Adrenal gland (tissue), 12 donors: ENCODE measurements around the gene MUTYH. TPM values are rescaled to one million over a fixed set of nuclear protein-coding genes. Genes with fewer than 3 reads are reported as not detected.

Source experiments
- DNase-seq, 7 donors: peaks; one replicate each; pipeline ENCODE4 v3.0.0-alpha.2; 2019 to 2020
- H3K27ac ChIP-seq, 5 donors: fragments of 200-600 bp; sonication (generic) in 4 of 5; 1 replicate in 3 of 5; 2 replicates in 2 of 5; pipeline versions ENCODE4 v1.5.1 to v1.8.0; 2016 to 2020; ENCODE audit warnings: mild to moderate bottlenecking in 1 of 5
- H3K27me3 ChIP-seq: fragments of 200-600 bp; 2 replicates; pipeline ENCODE4 v1.8.0; 2021
- H3K36me3 ChIP-seq, 2 donors: fragments of 200-600 bp; replicated peaks in 1 of 2; 1 replicate in 1 of 2; 2 replicates in 1 of 2; pipeline versions ENCODE4 v1.5.1 to v1.8.0; 2018 to 2022
- H3K4me1 ChIP-seq, 2 donors: fragments of 200-600 bp; replicated peaks in 1 of 2; 1 replicate in 1 of 2; 2 replicates in 1 of 2; pipeline versions ENCODE4 v1.5.1 to v1.8.0; 2018 to 2021
- H3K4me3 ChIP-seq, 4 donors: fragments of 200-600 bp; sonication (generic) in 3 of 4; one replicate each; pipeline ENCODE4 v1.5.1; 2016 to 2018
- H3K9me3 ChIP-seq, 3 donors: fragments of 200-600 bp; sonication (generic) in 1 of 3; replicated peaks in 1 of 3; 1 replicate in 2 of 3; 2 replicates in 1 of 3; pipeline versions ENCODE4 v1.5.1 to v1.8.0; 2016 to 2021
- POLR2A ChIP-seq, 2 donors: fragments of 450-650 bp; IDR thresholded peaks; one replicate each; pipeline ENCODE4 v1.6.1; 2017; ENCODE audit warnings: antibody characterized with exemption in 2 of 2, mild to moderate bottlenecking in 2 of 2, moderate library complexity in 1 of 2
- WGBS, 4 donors: extraction: QIAGEN DNeasy Blood & Tissue Kit in 2 of 4; methylation state at CpG; one replicate each; pipeline versions ENCODE4 v1.1.5 to v1.1.7; 2013 to 2017; 5-methylcytosine and 5-hydroxymethylcytosine counted together
- intact Hi-C, 2 donors: fragments of 100-400 bp; cut with DNase I; formaldehyde crosslinking; loops; one replicate each; pipeline versions ENCODE4 v1.14.1 to v1.15.0; 2022 to 2023
- polyA plus RNA-seq, 3 donors: library from polyadenylated mRNA; stranded (reverse); fragments of 200-250 nt in 2 of 3; fragments of 350-450 nt in 1 of 3; fragmentation: Illumina TruSeq in 1 of 3; extraction: RNeasy Lipid Tissue Mini Kit (QIAGEN cat#74804) in 1 of 3; gene quantifications; one replicate each; pipeline ENCODE4 v1.2.3, GENCODE V29; 2013 to 2014
- total RNA-seq, 9 donors: library from RNA; depleted of rRNA in 4 of 9; stranded (reverse); fragments of >200 nt in 4 of 9; fragments of 120-200 nt in 1 of 9; fragmentation: NEBNext Ultra II Directional in 1 of 9; extraction: Animal tissue kit (Norgen Biotek cat#: 25700) in 1 of 9; gene quantifications; one replicate each; pipeline versions ENCODE4 v1.1.0 to v1.2.4, GENCODE V29; 2013 to 2023
- TF ChIP-seq, protein P1 (sequence below), 6 experiments: fragments of 450-650 bp in 4 of 6; fragments of 200-600 bp in 2 of 6; sonication (generic) in 1 of 6; IDR thresholded peaks; 1 replicate in 5 of 6; 2 replicates in 1 of 6; pipeline versions ENCODE4 v1.5.1 to v1.8.0; 2016 to 2021; ENCODE audit warnings: antibody characterized with exemption in 6 of 6, mild to moderate bottlenecking in 2 of 6, moderate library complexity in 1 of 6
- donor health status: healthy with polysubstance abuse.
- donor health status: Bipolar disorder and iron deficiency.
- donor health status: DM: yes; HTN: yes; CAD: no.
- donor health status: DM: no; HTN: no; CAD: no.
- donor health status: DM: no; HTN: no; CAD: no.
- donor health status: DM: yes; HTN: yes; CAD: no.

The MUTYH gene
- total and polyA plus RNA-seq, 12 donors = 9.8 to 60.7 (median 22.2) TPM

GRCh38 chr1:45359882-45360513 is 19.8 kb upstream of the MUTYH start:
- H3K4me1 ChIP-seq = peaks cover 3 to 20% of the 10 kb centered on the region in 2 donors
- DNase-seq = peak; percentile 66 to 90 (median 76)
- no peaks in the 10 kb centered on the region for H3K27me3 ChIP-seq
- no peak for TF ChIP-seq POLR2A (IDR thresholded peaks at IDR 0.05)
- TF ChIP-seq, protein P1, sequence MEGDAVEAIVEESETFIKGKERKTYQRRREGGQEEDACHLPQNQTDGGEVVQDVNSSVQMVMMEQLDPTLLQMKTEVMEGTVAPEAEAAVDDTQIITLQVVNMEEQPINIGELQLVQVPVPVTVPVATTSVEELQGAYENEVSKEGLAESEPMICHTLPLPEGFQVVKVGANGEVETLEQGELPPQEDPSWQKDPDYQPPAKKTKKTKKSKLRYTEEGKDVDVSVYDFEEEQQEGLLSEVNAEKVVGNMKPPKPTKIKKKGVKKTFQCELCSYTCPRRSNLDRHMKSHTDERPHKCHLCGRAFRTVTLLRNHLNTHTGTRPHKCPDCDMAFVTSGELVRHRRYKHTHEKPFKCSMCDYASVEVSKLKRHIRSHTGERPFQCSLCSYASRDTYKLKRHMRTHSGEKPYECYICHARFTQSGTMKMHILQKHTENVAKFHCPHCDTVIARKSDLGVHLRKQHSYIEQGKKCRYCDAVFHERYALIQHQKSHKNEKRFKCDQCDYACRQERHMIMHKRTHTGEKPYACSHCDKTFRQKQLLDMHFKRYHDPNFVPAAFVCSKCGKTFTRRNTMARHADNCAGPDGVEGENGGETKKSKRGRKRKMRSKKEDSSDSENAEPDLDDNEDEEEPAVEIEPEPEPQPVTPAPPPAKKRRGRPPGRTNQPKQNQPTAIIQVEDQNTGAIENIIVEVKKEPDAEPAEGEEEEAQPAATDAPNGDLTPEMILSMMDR (IDR thresholded peaks at IDR 0.05) = peak; percentile 69 to 91 (median 76)
- H3K36me3 ChIP-seq = no peaks in the 10 kb centered on the region
- intact Hi-C loops = loop anchor here (5.0 kb wide), 3 partner anchors 132 to 212 kb away; partner anchors contain the start of gene TESK2 (in 1 of the 2)
- H3K9me3 ChIP-seq = no peaks in the 10 kb centered on the region
- peak overlapping the region in 2 of 5 donors; percentile 67 to 68 for H3K27ac ChIP-seq
- no peak overlapping the region for H3K4me3 ChIP-seq
- whole genome bisulfite sequencing, 4 donors = 12 to 18% (median 16%) methylated on average over 7 of the region's 7 CpGs

GRCh38 chr1:45356186-45356585 is 15.9 kb upstream of the MUTYH start:
- TF ChIP-seq POLR2A (IDR thresholded peaks at IDR 0.05) = no peak
- TF ChIP-seq, protein P1 (IDR thresholded peaks at IDR 0.05) = no peak

DNA sequence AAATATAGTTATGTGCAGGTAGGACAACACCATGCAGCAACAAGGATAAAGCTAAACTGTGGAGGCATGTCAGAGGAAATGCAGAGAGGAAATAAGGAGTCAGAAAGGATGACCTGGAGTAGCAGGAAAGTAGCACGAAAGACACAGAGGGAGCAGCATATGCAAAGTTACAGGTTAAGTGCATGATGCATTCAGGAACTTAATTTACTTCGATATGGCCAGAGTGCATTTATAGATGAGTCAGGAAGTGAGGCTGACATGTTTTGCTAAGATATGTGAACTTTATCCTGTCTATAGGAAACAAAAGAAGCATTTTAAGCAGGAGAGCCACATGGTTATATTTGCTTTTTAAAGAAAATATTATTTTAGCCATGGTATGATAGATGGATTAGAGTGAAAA is 15.4 kb upstream of the MUTYH start:
- intact Hi-C loops = loop anchor here (5.0 kb wide), 2 partner anchors 142 to 217 kb away; no protein-coding TSS in a partner anchor
- DNase-seq = no peak

More at GRCh38 chr1:45356186-45356585, 15.9 kb upstream of the MUTYH start:
- Histone ChIP-seq H3K4me3 (no peak overlapping the region), H3K36me3 (no peaks in the 10 kb centered on the region), H3K4me1 (peaks cover 3 to 15% of the 10 kb centered on the region in 2 donors), H3K9me3 (no peaks in the 10 kb centered on the region), H3K27me3 (no peaks in the 10 kb centered on the region), H3K27ac (no peak overlapping the region)
- intact Hi-C loops = loop anchor here (5.0 kb wide), 2 partner anchors 141 to 216 kb away; no protein-coding TSS in a partner anchor
- no peak for DNase-seq
- WGBS, 4 donors = 75 to 89% (median 84%) methylated on average over 4 of the region's 4 CpGs

DNA sequence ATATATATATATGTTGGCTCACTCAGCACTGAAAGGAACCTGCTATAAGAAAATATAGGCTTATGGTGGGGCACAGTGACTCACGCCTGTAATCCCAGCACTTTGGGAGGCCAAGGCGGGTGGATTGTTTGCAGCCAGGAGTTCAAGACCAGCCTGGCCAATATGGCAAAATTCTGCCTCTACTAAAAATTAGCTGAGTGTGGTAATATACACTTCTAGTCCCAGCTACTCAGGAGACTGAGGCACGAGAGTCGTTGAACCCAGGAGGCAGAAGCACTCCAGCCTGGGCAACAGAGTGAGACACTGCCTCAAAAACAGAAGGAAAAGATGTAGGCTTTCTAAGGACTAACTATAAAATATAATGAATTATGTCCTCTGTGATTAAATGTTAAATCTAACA is 14.6 kb upstream of the MUTYH start:
- peaks cover 0 to 3% of the 10 kb centered on the region in 2 donors for H3K4me1 ChIP-seq
- H3K4me3 ChIP-seq = no peak overlapping the region
- no peaks in the 10 kb centered on the region for H3K36me3 ChIP-seq
- H3K27me3 ChIP-seq = no peaks in the 10 kb centered on the region
- no peak for DNase-seq
- intact Hi-C loops = loop anchor here (5.0 kb wide), 2 partner anchors 142 to 217 kb away; no protein-coding TSS in a partner anchor
- H3K27ac ChIP-seq = no peak overlapping the region
- TF ChIP-seq, protein P1 (IDR thresholded peaks at IDR 0.05) = no peak
- TF ChIP-seq POLR2A (IDR thresholded peaks at IDR 0.05) = no peak
- no peaks in the 10 kb centered on the region for H3K9me3 ChIP-seq
- 79 to 87% (median 85%) methylated on average over 4 of the region's 4 CpGs for WGBS, 4 donors

More for the DNA sequence above, 15.4 kb upstream of the MUTYH start:
- H3K9me3 ChIP-seq = no peaks in the 10 kb centered on the region
- 49 to 68% (median 62%) methylated on average over 2 of the region's 2 CpGs for WGBS, 4 donors
- no peaks in the 10 kb centered on the region for H3K27me3 ChIP-seq
- TF ChIP-seq, protein P1 (IDR thresholded peaks at IDR 0.05) = no peak
- no peak for TF ChIP-seq POLR2A (IDR thresholded peaks at IDR 0.05)
- H3K4me3 ChIP-seq = no peak overlapping the region
- peaks cover 2 to 12% of the 10 kb centered on the region in 2 donors for H3K4me1 ChIP-seq
- H3K36me3 ChIP-seq = no peaks in the 10 kb centered on the region
- no peak overlapping the region for H3K27ac ChIP-seq
